Hematopoietic multipotent progenitor cell treated with erythropoietin and hydrocortisone succinate and interleukin-3 and kit ligand, for 4 days (in vitro differentiated cells): Measurements from ENCODE around the gene RTN4RL1.

Source experiments
- DNase-seq: peaks from one replicate; pipeline ENCODE4 v3.0.0-alpha.2; 2015

The RTN4RL1 gene

GRCh38 chr17:2025220-2025621 is at the start of gene RTN4RL1:
RTN4RL1 (minus strand) TSS chr17:2025334; CDS start chr17:2024865, 469 bp downstream.
- DNase-seq, result peak; percentile 82

- no peak for DNase-seq
These were observed 49.8 kb upstream of the RTN4RL1 start for GRCh38 chr17:2074919-2075318.

GRCh38 chr17:2071455-2072281 is 46.5 kb upstream of the RTN4RL1 start:
- no peak for DNase-seq

- no peak for DNase-seq
These were observed 45.9 kb upstream of the RTN4RL1 start for GRCh38 chr17:2071024-2071385.

GRCh38 chr17:2070241-2071023 is 45.3 kb upstream of the RTN4RL1 start:
- DNase-seq, result no peak

- no peak for DNase-seq
These were observed 43.5 kb upstream of the RTN4RL1 start for GRCh38 chr17:2068519-2069051.

GRCh38 chr17:2068031-2068518 is 42.9 kb upstream of the RTN4RL1 start:
- no peak for DNase-seq

- no peak for DNase-seq
These were observed 42.5 kb upstream of the RTN4RL1 start for GRCh38 chr17:2067608-2068024.

GRCh38 chr17:2067048-2067561 is 42.0 kb upstream of the RTN4RL1 start:
- no peak for DNase-seq

GRCh38 chr17:2065949-2066400 is 40.8 kb upstream of the RTN4RL1 start:
- DNase-seq, result no peak

GRCh38 chr17:2064980-2065785 is 40.0 kb upstream of the RTN4RL1 start:
- peak; percentile 75 for DNase-seq

- no peak for DNase-seq
These were observed 39.4 kb upstream of the RTN4RL1 start for GRCh38 chr17:2064520-2064971.

- no peak for DNase-seq
These were observed 39.0 kb upstream of the RTN4RL1 start for GRCh38 chr17:2064147-2064489.

- DNase-seq, result no peak
These were observed 38.4 kb upstream of the RTN4RL1 start for GRCh38 chr17:2063261-2064146.

- DNase-seq, result no peak
These were observed 37.5 kb upstream of the RTN4RL1 start for GRCh38 chr17:2062571-2063183.

GRCh38 chr17:2061441-2061958 is 36.4 kb upstream of the RTN4RL1 start:
- no peak for DNase-seq

- DNase-seq, result peak; percentile 30
These were observed 35.7 kb upstream of the RTN4RL1 start for GRCh38 chr17:2060681-2061440.

GRCh38 chr17:2060385-2060658 is 35.2 kb upstream of the RTN4RL1 start:
- DNase-seq, result no peak

- DNase-seq, result no peak
These were observed 34.6 kb upstream of the RTN4RL1 start for GRCh38 chr17:2059547-2060384.
